ENCODE measurements around the gene FGF22. TPM values are rescaled to one million over a fixed set of nuclear protein-coding genes. Genes with fewer than 3 reads are reported as not detected.

FGF22 gene
- total RNA-seq, 5 donors from 2014 or later (not counting 1 experiment from before 2014, with no cell fraction given), result 0.35 to 3.9 (median 2.8) TPM

GRCh38 chr19:688214-688613, 48.5 kb downstream of the FGF22 start:
- no peak for ATAC-seq (replicated peaks in 1 of 4)
- no peaks in the 10 kb centered on the region for H3K27me3 Mint-ChIP-seq
- no peak overlapping the region for H3K4me3 ChIP-seq (ENCODE audit: control insufficient read depth in 1 of 2, extremely low read depth in 1 of 2, low read length in 1 of 2)
- H3K27ac Mint-ChIP-seq, result no peak overlapping the region
- H3K36me3 Mint-ChIP-seq, result no peaks in the 10 kb centered on the region
- CTCF ChIA-PET, result no interaction called here
- H3K27ac ChIP-seq (ENCODE audit: low read length), result no peak overlapping the region
- WGBS (ENCODE audit: insufficient coverage), result 93% methylated on average over 15 of the region's 15 CpGs
- no peaks in the 10 kb centered on the region for H3K4me1 ChIP-seq (ENCODE audit: control insufficient read depth in 1 of 2, extremely low read depth in 1 of 2, insufficient read depth in 2 of 2, low read length in 2 of 2)
- H3K36me3 ChIP-seq (ENCODE audit: control insufficient read depth in 2 of 2, extremely low read depth in 1 of 2, insufficient read depth in 1 of 2, low read length in 1 of 2), result no peaks in the 10 kb centered on the region
- no peaks in the 10 kb centered on the region for H3K9me3 Mint-ChIP-seq
- peaks cover 0 to 2% of the 10 kb centered on the region in 2 experiments for H3K27me3 ChIP-seq (replicated peaks in 1 of 2; ENCODE audit: control insufficient read depth in 2 of 2, extremely low read depth in 1 of 2, insufficient read depth in 2 of 2, low read length in 1 of 2)
- no peak overlapping the region for H3K4me3 Mint-ChIP-seq
- DNase-seq, result no peak
- POLR2A ChIA-PET, result no interaction called here
- no peaks in the 10 kb centered on the region for H3K9me3 ChIP-seq
- H3K4me1 Mint-ChIP-seq, result no peaks in the 10 kb centered on the region

DNA sequence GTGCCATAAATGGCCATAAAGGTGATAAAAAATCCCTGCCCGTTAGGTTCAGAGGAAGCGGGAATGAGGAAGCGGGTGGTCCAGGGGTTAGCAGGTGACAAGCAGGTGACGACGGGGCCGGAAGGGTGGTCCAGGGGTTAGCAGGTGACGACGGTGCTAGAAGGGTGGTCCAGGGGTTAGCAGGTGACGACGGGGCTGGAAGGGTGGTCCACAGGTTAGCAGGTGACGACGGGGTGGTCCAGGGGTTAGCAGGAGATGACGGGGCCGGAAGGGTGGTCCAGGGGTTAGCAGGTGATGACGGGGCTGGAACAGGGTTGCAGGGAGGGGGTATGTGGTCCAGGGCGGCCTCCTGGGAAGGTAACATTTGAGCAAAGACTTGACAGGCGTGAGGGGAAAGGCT, 49.3 kb downstream of the FGF22 start:
- no peak for ATAC-seq (replicated peaks in 1 of 4)
- Mint-ChIP-seq H3K4me3 (no peak overlapping the region), H3K4me1 (no peaks in the 10 kb centered on the region), H3K9me3 (no peaks in the 10 kb centered on the region), H3K36me3 (no peaks in the 10 kb centered on the region), H3K27ac (no peak overlapping the region), H3K27me3 (no peaks in the 10 kb centered on the region)
- no peak overlapping the region for H3K27ac ChIP-seq (ENCODE audit: low read length)
- 91% methylated on average over 17 of the region's 17 CpGs for whole genome bisulfite sequencing (ENCODE audit: insufficient coverage)
- no peak overlapping the region for H3K4me3 ChIP-seq (ENCODE audit: control insufficient read depth in 1 of 2, extremely low read depth in 1 of 2, low read length in 1 of 2)
- POLR2A ChIA-PET, result no interaction called here
- H3K27me3 ChIP-seq (replicated peaks in 1 of 2; ENCODE audit: control insufficient read depth in 2 of 2, extremely low read depth in 1 of 2, insufficient read depth in 2 of 2, low read length in 1 of 2), result peaks cover 0 to 2% of the 10 kb centered on the region in 2 experiments
- no peaks in the 10 kb centered on the region for H3K9me3 ChIP-seq
- H3K36me3 ChIP-seq (ENCODE audit: control insufficient read depth in 2 of 2, extremely low read depth in 1 of 2, insufficient read depth in 1 of 2, low read length in 1 of 2), result no peaks in the 10 kb centered on the region
- no peak for DNase-seq
- CTCF ChIA-PET, result interaction anchor here (0.5 to 0.6 kb wide), 2 partner anchors 12 to 62 kb away, joined by 3 read pairs; no protein-coding TSS in a partner anchor
- no peaks in the 10 kb centered on the region for H3K4me1 ChIP-seq (ENCODE audit: control insufficient read depth in 1 of 2, extremely low read depth in 1 of 2, insufficient read depth in 2 of 2, low read length in 2 of 2)

- ATAC-seq (replicated peaks in 1 of 4) (no peak), DNase-seq (no peak)
- Histone ChIP-seq H3K27ac (ENCODE audit: low read length) (no peak overlapping the region), H3K27me3 (replicated peaks in 1 of 2; ENCODE audit: control insufficient read depth in 2 of 2, extremely low read depth in 1 of 2, insufficient read depth in 2 of 2, low read length in 1 of 2) (peaks cover 0 to 12% of the 10 kb centered on the region in 2 experiments), H3K9me3 (no peaks in the 10 kb centered on the region), H3K4me3 (ENCODE audit: control insufficient read depth in 1 of 2, extremely low read depth in 1 of 2, low read length in 1 of 2) (no peak overlapping the region), H3K4me1 (ENCODE audit: control insufficient read depth in 1 of 2, extremely low read depth in 1 of 2, insufficient read depth in 2 of 2, low read length in 2 of 2) (peaks cover 0 to 6% of the 10 kb centered on the region in 2 experiments), H3K36me3 (ENCODE audit: control insufficient read depth in 2 of 2, extremely low read depth in 1 of 2, insufficient read depth in 1 of 2, low read length in 1 of 2) (no peaks in the 10 kb centered on the region)
- 91% methylated on average over 18 of the region's 18 CpGs for WGBS (ENCODE audit: insufficient coverage)
- H3K27ac Mint-ChIP-seq, result no peak overlapping the region
- ChIA-PET POLR2A (no interaction called here), CTCF (no interaction called here)
- no peak overlapping the region for H3K4me3 Mint-ChIP-seq
- peaks cover 0 to 3% (median 0%) of the 10 kb centered on the region in 3 donors for H3K4me1 Mint-ChIP-seq
- no peaks in the 10 kb centered on the region for H3K36me3 Mint-ChIP-seq
- H3K9me3 Mint-ChIP-seq, result no peaks in the 10 kb centered on the region
- peaks cover 0 to 3% of the 10 kb centered on the region in 2 donors for H3K27me3 Mint-ChIP-seq
These were observed 50.5 kb downstream of the FGF22 start for GRCh38 chr19:690203-690602.

Other genes with a start within 250 kb of the FGF22 start
- under 1 TPM in 1 of 5 donors, not detected in 4; 0.06 TPM for gene C2CD4C, start 230.7 kb upstream of the FGF22 start, total RNA-seq
- 1 to 10 TPM in 4 of 5 donors, under 1 TPM in 1; 0.66 to 4.4 (median 3.4) TPM for gene SHC2, start 178.8 kb upstream of the FGF22 start, total RNA-seq
- gene MADCAM1, start 143.4 kb upstream of the FGF22 start, total RNA-seq, result 1 to 10 TPM in 3 of 5 donors, under 1 TPM in 2; 0.40 to 1.6 (median 1.4) TPM
- 10 to 100 TPM; 22.2 to 44.4 (median 39.4) TPM for gene TPGS1, start 132.4 kb upstream of the FGF22 start, total RNA-seq
- 10 to 100 TPM; 35.4 to 52.6 (median 51.3) TPM for gene CDC34, start 108.1 kb upstream of the FGF22 start, total RNA-seq
- gene GZMM, start 95.8 kb upstream of the FGF22 start, total RNA-seq, result 10 to 100 TPM; 66.2 to 91.0 (median 78.6) TPM
- gene BSG, start 67.3 kb upstream of the FGF22 start, total RNA-seq, result 100 to 1,000 TPM in 4 of 5 donors, 10 to 100 TPM in 1; 89.3 to 165 (median 152) TPM
- gene HCN2, start 50.0 kb upstream of the FGF22 start, total RNA-seq, result 1 to 10 TPM in 4 of 5 donors, under 1 TPM in 1; 0.93 to 4.4 (median 3.6) TPM
- 100 to 1,000 TPM in 3 of 5 donors, 10 to 100 TPM in 2; 61.3 to 118 (median 103) TPM for gene POLRMT, start 6.3 kb upstream of the FGF22 start, total RNA-seq
- 100 to 1,000 TPM in 4 of 5 donors, 10 to 100 TPM in 1; 98.8 to 139 (median 118) TPM for gene RNF126, start 23.3 kb downstream of the FGF22 start, total RNA-seq
- gene FSTL3, start 36.5 kb downstream of the FGF22 start, total RNA-seq, result 1 to 10 TPM; 2.0 to 5.3 (median 4.1) TPM
- 1 to 10 TPM in 3 of 5 donors, under 1 TPM in 1, not detected in 1; 0.86 to 2.5 (median 1.7) TPM for gene PRSS57, start 55.6 kb downstream of the FGF22 start, total RNA-seq
- under 1 TPM in 4 of 5 donors, not detected in 1; 0.19 to 0.57 (median 0.41) TPM for gene PALM, start 69.1 kb downstream of the FGF22 start, total RNA-seq
- under 1 TPM in 3 of 5 donors, not detected in 2; 0.10 to 0.16 (median 0.15) TPM for gene MISP, start 111.2 kb downstream of the FGF22 start, total RNA-seq
- gene PTBP1, start 157.6 kb downstream of the FGF22 start, total RNA-seq, result 100 to 1,000 TPM; 307 to 343 (median 316) TPM
- gene PLPPR3, start 182.1 kb downstream of the FGF22 start, total RNA-seq, result under 1 TPM in 3 of 5 donors, not detected in 2; 0.22 to 0.36 (median 0.26) TPM
- 1 to 10 TPM in 2 of 5 donors, under 1 TPM in 3; 0.20 to 1.2 (median 0.38) TPM for gene AZU1, start 188.0 kb downstream of the FGF22 start, total RNA-seq
- under 1 TPM in 1 of 5 donors, not detected in 4; 0.50 TPM for gene PRTN3, start 201.1 kb downstream of the FGF22 start, total RNA-seq
- gene ELANE, start 212.4 kb downstream of the FGF22 start, total RNA-seq, result under 1 TPM in 1 of 5 donors, not detected in 4; 0.83 TPM
- 10 to 100 TPM in 1 of 5 donors, 1 to 10 TPM in 4; 2.8 to 10.3 (median 5.6) TPM for gene CFD, start 219.8 kb downstream of the FGF22 start, total RNA-seq

Data from T-cell (primary cell).